ENCODE measurements around the gene C1GALT1C1. TPM values are rescaled to one million over a fixed set of nuclear protein-coding genes. Genes with fewer than 3 reads are reported as not detected.

Gene C1GALT1C1
- total RNA-seq = 19.7 and 25.8 TPM in 2 replicates

DNA sequence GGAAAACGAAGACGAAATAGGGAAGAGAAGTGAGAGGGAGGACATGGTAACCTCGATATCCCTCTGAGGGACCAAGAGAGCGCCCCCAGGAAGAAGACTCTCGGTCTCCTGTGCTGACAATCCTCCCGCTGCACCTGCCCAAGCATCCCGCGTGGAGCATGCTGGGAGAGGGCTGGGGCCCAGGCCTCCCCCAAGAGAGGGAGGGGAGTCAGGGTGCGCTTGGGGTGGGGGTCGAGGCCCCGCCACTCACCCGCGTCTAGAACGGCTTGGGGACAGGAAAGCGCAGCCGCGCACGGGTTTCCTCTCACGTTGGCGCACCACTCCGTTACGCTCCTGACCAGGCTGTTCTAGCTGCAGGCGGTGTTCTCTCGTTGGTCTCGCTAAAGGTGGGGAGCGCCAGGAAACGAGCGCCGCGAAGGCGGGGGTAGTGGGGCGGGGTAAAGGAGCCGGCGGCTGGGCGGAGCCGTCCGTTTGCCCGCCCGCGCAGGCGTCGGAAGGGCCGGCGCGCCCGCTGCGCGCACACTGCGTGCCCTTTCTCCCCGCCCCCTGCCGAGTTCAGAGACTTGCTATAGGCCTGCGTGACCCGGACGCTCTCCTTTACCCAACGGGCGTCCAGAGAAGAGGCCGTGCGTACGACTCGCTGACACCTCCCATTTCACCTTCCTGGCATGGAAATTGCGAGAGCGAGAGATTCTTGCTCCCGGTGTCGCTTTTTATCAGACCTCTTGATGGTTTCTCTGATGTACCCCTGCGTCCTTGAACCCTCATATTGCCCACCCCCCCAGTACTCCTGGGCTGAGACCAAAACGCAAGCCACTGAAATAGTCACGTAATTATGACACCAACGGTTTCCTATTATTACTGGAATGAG, at the start of gene C1GALT1C1:
Gene C1GALT1C1, minus strand, starts transcription at position 388 of the 871 bp plus-strand sequence. CDS start 2,888 bp downstream, outside the sequence.

DNA sequence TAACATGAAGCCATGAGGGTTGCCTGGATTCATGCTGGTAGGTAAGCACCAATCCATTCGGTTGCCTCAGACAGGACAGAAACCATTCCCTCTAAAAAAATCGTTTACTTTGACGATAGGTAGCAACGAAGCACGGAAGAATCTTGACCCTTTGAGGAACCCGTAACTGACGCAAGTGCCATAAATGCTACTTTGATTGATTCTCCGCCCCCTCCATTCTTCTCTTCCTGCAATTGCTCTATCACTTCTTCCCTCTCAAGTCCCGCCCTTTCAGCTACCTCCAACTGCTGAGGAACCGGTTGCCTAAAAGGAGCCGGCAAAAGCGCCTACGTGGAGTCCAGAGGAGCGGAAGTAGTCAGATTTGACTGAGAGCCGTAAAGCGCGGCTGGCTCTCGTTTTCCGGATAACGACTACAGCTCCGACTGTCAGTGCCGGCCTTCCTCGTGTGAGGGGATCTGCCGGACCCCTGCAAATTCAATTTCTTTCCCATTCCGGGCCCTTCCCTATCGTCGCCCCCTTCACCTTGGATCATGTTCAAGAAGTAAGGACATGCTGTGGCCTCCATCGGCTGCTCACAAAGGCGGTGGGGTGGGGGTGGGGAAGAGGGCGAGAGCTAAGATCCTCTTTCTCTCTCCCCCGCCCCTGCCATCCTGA, 26.0 kb downstream of the C1GALT1C1 start, which contains the start of gene MCTS1:
Gene MCTS1, plus strand, starts transcription at position 395 of the 654 bp plus-strand sequence. Its CDS starts 136 bp downstream, at position 531.

Other genes starting within 250 kb of the C1GALT1C1 start
- 69.3 and 101 TPM in 2 replicates for gene LAMP2, start 160.8 kb downstream of the C1GALT1C1 start, total RNA-seq
- 21.9 and 26.9 TPM in 2 replicates for gene CUL4B, start 69.1 kb downstream of the C1GALT1C1 start, total RNA-seq
- gene MCTS1, start 26.0 kb downstream of the C1GALT1C1 start, total RNA-seq = 51.1 and 64.6 TPM in 2 replicates
- not detected in 2 replicates for gene CT47B1, start 245.8 kb upstream of the C1GALT1C1 start, total RNA-seq